Amniotic epithelial cell (primary cell): Measurements from ENCODE around the gene VPS8.

Source experiments
- DNase-seq: peaks from one replicate; pipeline ENCODE4 v3.0.0-alpha.2; 2010; ENCODE audit warnings: low read depth

Gene VPS8

GRCh38 chr3:184811999-184812661 lies at the start of gene VPS8:
Gene VPS8, plus strand, starts transcription at chr3:184812166. Its CDS starts 12,467 bp downstream, at chr3:184824633.
- peak; percentile 92 for DNase-seq

- no peak for DNase-seq
Observed at GRCh38 chr3:184764191-184764590, 47.8 kb upstream of the VPS8 start.

- DNase-seq, result no peak
Observed at GRCh38 chr3:184765047-184765729, 46.8 kb upstream of the VPS8 start.

GRCh38 chr3:184765730-184766074 lies 46.3 kb upstream of the VPS8 start:
- no peak for DNase-seq

GRCh38 chr3:184766555-184767261 lies 45.3 kb upstream of the VPS8 start:
- DNase-seq, result peak; percentile 35

GRCh38 chr3:184767377-184767776 lies 44.6 kb upstream of the VPS8 start:
- DNase-seq, result no peak

- no peak for DNase-seq
Observed at GRCh38 chr3:184769382-184770170, 42.4 kb upstream of the VPS8 start.

GRCh38 chr3:184770541-184770940 lies 41.4 kb upstream of the VPS8 start:
- no peak for DNase-seq

- DNase-seq, result no peak
Observed at GRCh38 chr3:184771301-184772127, 40.5 kb upstream of the VPS8 start.

GRCh38 chr3:184772667-184773272 lies 39.2 kb upstream of the VPS8 start:
- DNase-seq, result no peak

GRCh38 chr3:184773283-184774186 lies 38.4 kb upstream of the VPS8 start:
- DNase-seq, result peak; percentile 32

GRCh38 chr3:184776916-184777315 lies 35.0 kb upstream of the VPS8 start:
- no peak for DNase-seq

GRCh38 chr3:184777566-184778356 lies 34.2 kb upstream of the VPS8 start:
- peak; percentile 94 for DNase-seq

GRCh38 chr3:184778426-184779332 lies 33.3 kb upstream of the VPS8 start:
- no peak for DNase-seq

GRCh38 chr3:184780981-184781515 lies 30.9 kb upstream of the VPS8 start:
- peak; percentile 9 for DNase-seq

- DNase-seq, result no peak
Observed at GRCh38 chr3:184781801-184782200, 30.2 kb upstream of the VPS8 start.

- no peak for DNase-seq
Observed at GRCh38 chr3:184783319-184783718, 28.6 kb upstream of the VPS8 start.
